Upper lobe of left lung (tissue), 4 donors: Measurements from ENCODE around the gene LRP6.

Experiments
- POLR2A ChIP-seq, 4 donors: fragments of 450-650 bp; IDR thresholded peaks; one replicate each; pipeline ENCODE4 v1.5.1; 2016 to 2017; ENCODE audit warnings: antibody characterized with exemption in 4 of 4, mild to moderate bottlenecking in 2 of 4
- TF ChIP-seq, protein P1 (sequence below), 6 experiments: fragments of 450-650 bp in 4 of 6; fragments of 200-600 bp in 2 of 6; sonication (generic) in 2 of 6; IDR thresholded peaks; one replicate each; pipeline ENCODE4 v1.5.1; 2016 to 2019; ENCODE audit warnings: antibody characterized with exemption in 6 of 6

DNA sequence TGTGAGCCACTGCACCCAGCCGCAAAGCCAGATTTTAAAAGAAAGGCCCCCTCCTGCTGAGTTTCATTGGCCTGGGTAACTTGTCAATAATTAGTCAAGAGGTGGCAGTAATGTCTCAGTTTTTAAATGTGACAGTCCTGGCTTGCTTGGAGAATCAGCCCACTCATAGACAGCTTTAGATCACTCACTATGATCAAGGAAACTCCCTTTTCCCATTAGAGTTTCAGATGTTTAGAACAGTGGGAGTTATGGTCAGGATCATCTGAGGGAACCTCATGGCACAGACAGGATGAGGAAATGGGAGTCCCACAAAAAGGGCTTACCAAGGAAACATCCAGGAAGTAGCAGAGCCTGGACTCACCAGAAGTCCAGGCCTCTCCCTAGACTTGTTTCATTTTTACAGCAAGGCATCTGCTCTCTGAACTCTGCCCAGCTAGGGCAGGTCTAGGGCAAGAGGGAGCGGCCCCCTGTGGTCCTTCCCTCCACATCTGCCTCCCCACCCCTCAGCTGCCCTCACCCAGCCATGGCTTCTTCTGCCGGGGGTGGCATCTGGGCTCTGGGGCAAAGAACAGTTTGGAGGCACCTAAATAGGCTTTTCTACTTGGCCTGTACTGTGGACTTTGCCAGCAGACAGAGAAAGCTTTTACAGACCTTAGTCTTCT is 184.9 kb downstream of the LRP6 start:
- no peak for TF ChIP-seq POLR2A (IDR thresholded peaks at IDR 0.05)
- TF ChIP-seq, protein P1, sequence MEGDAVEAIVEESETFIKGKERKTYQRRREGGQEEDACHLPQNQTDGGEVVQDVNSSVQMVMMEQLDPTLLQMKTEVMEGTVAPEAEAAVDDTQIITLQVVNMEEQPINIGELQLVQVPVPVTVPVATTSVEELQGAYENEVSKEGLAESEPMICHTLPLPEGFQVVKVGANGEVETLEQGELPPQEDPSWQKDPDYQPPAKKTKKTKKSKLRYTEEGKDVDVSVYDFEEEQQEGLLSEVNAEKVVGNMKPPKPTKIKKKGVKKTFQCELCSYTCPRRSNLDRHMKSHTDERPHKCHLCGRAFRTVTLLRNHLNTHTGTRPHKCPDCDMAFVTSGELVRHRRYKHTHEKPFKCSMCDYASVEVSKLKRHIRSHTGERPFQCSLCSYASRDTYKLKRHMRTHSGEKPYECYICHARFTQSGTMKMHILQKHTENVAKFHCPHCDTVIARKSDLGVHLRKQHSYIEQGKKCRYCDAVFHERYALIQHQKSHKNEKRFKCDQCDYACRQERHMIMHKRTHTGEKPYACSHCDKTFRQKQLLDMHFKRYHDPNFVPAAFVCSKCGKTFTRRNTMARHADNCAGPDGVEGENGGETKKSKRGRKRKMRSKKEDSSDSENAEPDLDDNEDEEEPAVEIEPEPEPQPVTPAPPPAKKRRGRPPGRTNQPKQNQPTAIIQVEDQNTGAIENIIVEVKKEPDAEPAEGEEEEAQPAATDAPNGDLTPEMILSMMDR (IDR thresholded peaks at IDR 0.05) = peak in 5 of 6 experiments; percentile 10 to 45 (median 38)
